GM12801 (cell line): ENCODE results near the gene C1QB.

ENCODE experiments used
- TF ChIP-seq, protein P1 (sequence below): IDR thresholded peaks from one replicate; pipeline ENCODE4 v1.5.1; 2011; ENCODE audit warnings: control low read depth; ENCODE audit not compliant: insufficient read length; ENCODE audit errors: extremely low read depth

The C1QB gene

DNA sequence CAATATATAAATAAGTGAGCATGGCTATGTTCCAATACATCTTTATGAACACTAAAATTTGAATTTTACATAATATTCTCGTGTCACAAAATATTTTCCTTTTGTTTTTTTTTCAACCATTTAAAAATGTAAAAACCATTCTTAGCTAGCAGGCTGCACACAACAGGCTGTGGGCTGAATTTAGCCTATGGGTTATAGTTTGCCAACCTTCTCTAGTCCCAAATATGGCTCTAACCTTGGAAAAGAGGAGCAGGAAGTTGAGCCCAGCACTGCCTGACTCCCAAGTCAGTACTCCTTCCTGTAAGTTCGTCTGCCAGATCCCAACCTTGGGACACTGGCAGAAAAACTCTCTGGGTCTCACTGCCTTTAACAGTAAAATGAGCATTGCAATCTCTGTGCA is 13.4 kb downstream of the C1QB start:
- TF ChIP-seq, protein P1, sequence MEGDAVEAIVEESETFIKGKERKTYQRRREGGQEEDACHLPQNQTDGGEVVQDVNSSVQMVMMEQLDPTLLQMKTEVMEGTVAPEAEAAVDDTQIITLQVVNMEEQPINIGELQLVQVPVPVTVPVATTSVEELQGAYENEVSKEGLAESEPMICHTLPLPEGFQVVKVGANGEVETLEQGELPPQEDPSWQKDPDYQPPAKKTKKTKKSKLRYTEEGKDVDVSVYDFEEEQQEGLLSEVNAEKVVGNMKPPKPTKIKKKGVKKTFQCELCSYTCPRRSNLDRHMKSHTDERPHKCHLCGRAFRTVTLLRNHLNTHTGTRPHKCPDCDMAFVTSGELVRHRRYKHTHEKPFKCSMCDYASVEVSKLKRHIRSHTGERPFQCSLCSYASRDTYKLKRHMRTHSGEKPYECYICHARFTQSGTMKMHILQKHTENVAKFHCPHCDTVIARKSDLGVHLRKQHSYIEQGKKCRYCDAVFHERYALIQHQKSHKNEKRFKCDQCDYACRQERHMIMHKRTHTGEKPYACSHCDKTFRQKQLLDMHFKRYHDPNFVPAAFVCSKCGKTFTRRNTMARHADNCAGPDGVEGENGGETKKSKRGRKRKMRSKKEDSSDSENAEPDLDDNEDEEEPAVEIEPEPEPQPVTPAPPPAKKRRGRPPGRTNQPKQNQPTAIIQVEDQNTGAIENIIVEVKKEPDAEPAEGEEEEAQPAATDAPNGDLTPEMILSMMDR, result no peak

DNA sequence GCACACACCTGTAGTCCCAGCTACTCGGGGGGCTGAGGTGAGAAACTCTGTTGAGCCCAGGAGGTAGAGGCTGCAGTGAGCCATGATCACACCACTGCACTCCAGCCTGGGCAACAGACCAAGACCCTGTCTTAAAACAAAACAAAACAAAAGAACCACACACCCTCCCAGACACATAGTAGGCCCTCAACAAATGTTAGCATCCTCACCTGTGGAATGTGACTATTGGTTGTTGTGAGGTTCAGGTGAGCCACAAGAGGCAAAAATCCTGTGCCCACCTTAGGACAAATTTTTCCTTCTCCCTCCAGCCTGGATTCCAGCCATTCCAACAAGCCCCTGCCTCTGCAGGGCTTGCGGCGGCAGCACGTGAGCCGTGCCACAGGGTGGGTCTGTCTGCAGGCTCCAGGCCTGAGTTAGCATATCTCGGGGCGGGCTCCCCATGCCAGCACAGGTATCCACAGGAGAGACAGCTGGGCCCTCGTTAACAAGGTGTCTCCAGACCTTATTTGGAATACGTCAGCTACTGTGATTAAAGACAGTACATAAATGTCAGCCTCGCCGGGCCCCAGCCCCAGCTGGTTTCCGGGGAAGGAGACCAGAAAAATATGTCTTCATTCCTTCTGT is 17.4 kb downstream of the C1QB start:
- TF ChIP-seq, protein P1, result no peak

DNA sequence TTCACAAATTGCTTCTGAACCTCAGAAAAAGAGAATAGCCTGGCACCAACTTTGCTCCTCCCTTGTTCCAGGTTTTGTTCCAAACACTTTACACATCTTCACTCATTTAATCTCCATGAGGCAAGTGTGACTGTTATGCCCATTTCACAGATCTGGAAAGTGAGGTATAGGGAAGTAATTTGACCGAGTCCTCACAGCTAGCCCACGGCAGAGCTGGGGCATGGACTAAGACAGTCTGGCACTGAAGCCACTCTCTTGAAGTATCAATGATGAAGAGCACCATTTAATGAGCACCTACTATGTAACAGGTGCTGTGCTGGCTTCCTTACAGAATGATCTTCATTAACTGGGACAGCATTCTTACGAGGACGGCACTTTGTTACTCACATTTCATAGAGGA is 19.0 kb downstream of the C1QB start:
- TF ChIP-seq, protein P1, result no peak

DNA sequence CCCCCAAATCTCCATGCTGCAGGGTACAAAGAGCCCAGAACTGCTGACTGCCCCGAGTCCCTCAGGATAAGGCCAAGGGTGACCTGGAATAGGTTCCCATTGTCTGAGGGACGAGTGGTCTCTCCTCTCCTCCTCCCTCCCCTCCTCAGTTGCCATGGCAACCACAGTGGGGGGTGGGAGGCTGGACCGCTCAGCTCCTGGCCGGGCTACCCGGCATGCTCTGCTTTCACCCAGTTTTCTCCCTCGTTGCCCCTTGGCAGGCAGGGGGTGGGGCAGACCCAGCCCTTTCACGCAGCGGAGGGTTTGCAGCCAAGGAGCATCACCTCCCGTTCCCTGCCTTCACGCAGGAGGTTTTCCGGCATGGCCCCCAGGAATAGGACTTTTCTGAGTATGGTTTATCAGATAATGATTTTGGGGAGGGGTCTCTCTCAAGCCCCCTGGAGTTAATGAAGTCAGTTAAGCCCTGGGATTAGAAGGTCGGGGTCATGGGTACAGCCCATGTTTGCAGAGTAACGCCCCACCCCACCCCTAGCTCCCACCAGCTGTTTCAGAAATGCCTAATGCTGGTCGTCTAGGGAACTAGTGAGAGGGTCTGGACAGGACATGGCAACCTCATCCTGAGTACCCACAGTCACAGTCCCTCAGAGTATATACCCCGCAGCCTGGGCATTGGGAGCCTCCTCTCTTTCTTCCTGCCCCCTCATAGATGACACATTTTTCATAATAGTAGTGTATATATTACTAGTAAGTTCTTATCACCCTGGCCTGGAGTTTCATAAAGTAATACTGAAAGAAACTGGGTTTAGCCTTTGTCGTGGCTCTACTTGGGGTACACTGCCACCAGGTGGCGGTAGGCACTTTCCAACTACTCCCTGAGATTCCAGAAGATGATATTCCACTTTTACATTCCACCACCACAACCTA is 20.7 kb downstream of the C1QB start:
- TF ChIP-seq, protein P1, result no peak

DNA sequence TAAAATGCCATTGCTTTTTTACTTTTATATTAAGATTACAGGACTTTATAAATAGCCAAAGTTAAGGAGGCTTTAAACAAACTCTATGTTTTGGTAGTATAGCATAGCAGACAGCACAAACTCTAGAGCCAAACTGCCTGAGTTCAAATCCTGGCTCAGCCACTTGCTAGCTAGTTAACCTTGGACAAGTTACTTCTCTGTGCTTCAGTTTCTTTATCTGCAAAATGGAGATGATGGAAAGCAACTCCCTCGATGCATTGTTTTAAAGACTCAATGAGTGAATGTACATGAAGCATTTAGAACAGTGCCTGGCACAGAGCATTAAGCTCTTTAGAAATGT is 21.3 kb downstream of the C1QB start:
- TF ChIP-seq, protein P1, result no peak

DNA sequence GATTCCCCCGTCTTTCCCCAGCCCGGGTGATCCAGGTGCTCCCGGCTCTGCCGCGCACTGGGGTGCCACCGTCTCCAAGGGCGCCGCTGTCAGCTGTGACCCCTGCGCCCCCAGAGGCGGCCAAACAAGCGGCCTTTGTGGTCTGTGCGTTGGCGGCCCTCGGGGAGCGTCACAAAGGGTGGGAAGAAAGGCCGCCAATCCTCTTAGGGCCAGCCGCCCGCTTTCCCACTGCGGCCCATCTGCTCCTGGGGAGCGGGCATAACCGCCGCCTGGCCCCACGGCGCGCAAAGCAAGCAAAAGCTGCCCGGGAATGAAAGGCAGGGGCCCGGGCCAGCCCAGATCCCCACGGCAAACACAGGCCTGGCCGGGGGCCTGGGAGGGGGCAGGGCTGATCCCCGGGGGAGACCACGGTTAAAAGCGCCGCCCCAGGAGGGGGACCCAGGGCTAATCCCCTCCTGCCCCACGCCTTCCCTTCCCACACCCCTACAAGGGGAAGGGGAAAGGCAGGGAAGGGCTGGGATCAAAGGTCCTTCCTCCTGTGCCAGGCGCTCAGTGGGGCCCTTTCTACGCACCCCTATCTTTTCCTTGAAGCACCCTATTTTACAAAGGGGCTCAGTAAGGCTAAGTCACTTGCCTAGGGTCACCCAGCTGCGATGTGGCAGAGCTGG is 24.0 kb downstream of the C1QB start:
- TF ChIP-seq, protein P1, result no peak
